ENCODE results near the gene NEUROD2. TPM values are rescaled to one million over a fixed set of nuclear protein-coding genes. Genes with fewer than 3 reads are reported as not detected.

Gene NEUROD2
- total and polyA plus RNA-seq, 4 donors = not detected

DNA sequence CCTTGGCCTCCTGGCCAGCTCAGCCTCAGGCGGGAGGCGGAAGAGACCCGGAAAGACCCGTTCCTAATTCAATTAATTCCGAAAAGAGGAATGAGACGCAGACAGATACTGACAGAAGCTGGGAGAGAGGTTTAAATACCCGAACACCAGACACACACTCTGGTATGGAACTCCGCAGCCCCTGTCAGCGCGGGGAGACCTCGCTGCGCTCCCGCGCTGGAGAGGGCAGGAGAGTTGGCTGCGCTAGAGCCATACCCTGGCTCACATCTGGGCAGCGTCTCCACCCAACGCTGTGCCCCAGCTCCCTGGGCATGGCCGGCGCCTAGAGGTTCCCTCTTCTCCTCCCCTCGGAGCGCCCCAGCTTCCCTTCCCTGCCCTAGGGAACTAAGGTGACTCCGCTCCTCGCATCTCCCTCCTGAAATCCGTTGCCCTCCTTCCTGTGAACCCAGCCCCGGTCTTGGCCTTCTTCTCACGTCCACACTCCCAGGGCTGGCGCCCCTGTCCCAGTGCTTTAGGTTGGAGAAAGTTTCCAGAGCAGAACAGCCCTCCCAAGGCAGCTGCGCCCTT, 8.0 kb downstream of the NEUROD2 start:
- Histone ChIP-seq H3K27ac (ENCODE audit: low read depth in 1 of 2, low read length in 2 of 2) (no peak overlapping the region), H3K4me1 (ENCODE audit: control insufficient read depth in 4 of 4, insufficient read depth in 4 of 4, low read length in 3 of 4) (peaks cover 0 to 12% (median 7%) of the 10 kb centered on the region in 4 donors), H3K4me3 (ENCODE audit: low read depth in 1 of 3, low read length in 3 of 3) (no peak overlapping the region), H3K27me3 (ENCODE audit: control insufficient read depth in 4 of 4, insufficient read depth in 4 of 4, low read length in 3 of 4) (peaks cover 8 to 28% (median 18%) of the 10 kb centered on the region in 4 donors), H3K9me3 (ENCODE audit: control insufficient read depth in 4 of 4, low read length in 3 of 4) (no peaks in the 10 kb centered on the region), H3K36me3 (ENCODE audit: control insufficient read depth in 4 of 4, insufficient read depth in 3 of 4, low read depth in 1 of 4, low read length in 3 of 4) (no peaks in the 10 kb centered on the region), H3K9ac (ENCODE audit: low read depth in 1 of 2, low read length in 2 of 2) (no peak overlapping the region)
- 8% methylated on average over 28 of the region's 28 CpGs for WGBS
- DNase-seq (ENCODE audit: low spot score) = no peak
- no peak for TF ChIP-seq HNF4A (conservative IDR thresholded peaks at IDR 0.05)
- TF ChIP-seq TAF1 (conservative IDR thresholded peaks at IDR 0.05) = no peak
- TF ChIP-seq FOXA2 (IDR thresholded peaks at IDR 0.05) = no peak

DNA sequence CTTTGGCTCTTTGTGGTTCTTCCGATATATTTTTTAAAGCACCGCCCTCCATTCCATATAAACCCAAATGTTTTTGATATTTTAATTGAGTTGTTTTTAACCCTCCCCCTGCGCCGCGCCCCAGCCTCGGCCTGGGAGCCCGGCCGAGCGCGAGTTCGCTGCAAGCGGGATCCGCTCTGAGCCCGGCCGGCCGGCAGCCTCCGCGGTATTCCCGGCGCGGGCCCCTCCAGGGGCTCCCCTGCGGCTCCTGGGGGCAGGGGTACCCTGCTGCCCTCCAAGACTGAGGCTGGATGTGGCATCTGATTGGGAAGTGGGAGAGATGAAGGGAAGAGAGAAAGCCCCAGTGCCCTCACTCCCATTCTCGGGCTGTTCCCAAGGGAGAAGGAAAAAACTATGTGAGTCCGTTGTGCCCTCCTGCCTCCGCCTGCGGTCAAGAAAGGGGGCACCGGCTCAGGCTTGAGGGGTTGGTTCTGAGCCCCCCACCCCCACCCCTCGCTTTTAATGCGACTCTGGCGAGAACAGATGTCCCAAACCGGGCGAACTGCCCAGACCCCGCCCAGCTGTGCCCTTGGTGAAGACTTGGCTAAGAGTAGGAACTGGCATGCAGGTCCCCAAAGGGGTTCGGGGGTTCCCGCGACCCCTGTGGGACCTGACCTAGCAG, 8.6 kb downstream of the NEUROD2 start:
- WGBS = 7% methylated on average over 36 of the region's 36 CpGs
- no peak for TF ChIP-seq GABPA (IDR thresholded peaks at IDR 0.05 in 1 of 2, conservative IDR thresholded peaks at IDR 0.05 in 1 of 2)
- TF ChIP-seq, protein P1, sequence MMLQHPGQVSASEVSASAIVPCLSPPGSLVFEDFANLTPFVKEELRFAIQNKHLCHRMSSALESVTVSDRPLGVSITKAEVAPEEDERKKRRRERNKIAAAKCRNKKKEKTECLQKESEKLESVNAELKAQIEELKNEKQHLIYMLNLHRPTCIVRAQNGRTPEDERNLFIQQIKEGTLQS (IDR thresholded peaks at IDR 0.05) = no peak
- no peak for TF ChIP-seq HNF4G (IDR thresholded peaks at IDR 0.05)
- TF ChIP-seq SP1 (IDR thresholded peaks at IDR 0.05) = no peak
- TF ChIP-seq YY1 (IDR thresholded peaks at IDR 0.05) = no peak
- TF ChIP-seq, protein P2, sequence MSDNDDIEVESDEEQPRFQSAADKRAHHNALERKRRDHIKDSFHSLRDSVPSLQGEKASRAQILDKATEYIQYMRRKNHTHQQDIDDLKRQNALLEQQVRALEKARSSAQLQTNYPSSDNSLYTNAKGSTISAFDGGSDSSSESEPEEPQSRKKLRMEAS (IDR thresholded peaks at IDR 0.05) = no peak
- no peak for TF ChIP-seq FOXA1 (IDR thresholded peaks at IDR 0.05)
- TF ChIP-seq, protein P3, sequence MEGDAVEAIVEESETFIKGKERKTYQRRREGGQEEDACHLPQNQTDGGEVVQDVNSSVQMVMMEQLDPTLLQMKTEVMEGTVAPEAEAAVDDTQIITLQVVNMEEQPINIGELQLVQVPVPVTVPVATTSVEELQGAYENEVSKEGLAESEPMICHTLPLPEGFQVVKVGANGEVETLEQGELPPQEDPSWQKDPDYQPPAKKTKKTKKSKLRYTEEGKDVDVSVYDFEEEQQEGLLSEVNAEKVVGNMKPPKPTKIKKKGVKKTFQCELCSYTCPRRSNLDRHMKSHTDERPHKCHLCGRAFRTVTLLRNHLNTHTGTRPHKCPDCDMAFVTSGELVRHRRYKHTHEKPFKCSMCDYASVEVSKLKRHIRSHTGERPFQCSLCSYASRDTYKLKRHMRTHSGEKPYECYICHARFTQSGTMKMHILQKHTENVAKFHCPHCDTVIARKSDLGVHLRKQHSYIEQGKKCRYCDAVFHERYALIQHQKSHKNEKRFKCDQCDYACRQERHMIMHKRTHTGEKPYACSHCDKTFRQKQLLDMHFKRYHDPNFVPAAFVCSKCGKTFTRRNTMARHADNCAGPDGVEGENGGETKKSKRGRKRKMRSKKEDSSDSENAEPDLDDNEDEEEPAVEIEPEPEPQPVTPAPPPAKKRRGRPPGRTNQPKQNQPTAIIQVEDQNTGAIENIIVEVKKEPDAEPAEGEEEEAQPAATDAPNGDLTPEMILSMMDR (IDR thresholded peaks at IDR 0.05; ENCODE audit: low read depth, low read length, missing input control) = no peak
- no peak for TF ChIP-seq EGR1 (IDR thresholded peaks at IDR 0.05; ENCODE audit: low read depth in 2 of 2)
- no peak for TF ChIP-seq RXRA (IDR thresholded peaks at IDR 0.05)
- TF ChIP-seq JUND (IDR thresholded peaks at IDR 0.05) = no peak
- TF ChIP-seq, protein P4, sequence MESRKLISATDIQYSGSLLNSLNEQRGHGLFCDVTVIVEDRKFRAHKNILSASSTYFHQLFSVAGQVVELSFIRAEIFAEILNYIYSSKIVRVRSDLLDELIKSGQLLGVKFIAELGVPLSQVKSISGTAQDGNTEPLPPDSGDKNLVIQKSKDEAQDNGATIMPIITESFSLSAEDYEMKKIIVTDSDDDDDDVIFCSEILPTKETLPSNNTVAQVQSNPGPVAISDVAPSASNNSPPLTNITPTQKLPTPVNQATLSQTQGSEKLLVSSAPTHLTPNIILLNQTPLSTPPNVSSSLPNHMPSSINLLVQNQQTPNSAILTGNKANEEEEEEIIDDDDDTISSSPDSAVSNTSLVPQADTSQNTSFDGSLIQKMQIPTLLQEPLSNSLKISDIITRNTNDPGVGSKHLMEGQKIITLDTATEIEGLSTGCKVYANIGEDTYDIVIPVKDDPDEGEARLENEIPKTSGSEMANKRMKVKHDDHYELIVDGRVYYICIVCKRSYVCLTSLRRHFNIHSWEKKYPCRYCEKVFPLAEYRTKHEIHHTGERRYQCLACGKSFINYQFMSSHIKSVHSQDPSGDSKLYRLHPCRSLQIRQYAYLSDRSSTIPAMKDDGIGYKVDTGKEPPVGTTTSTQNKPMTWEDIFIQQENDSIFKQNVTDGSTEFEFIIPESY (IDR thresholded peaks at IDR 0.05) = no peak
- TF ChIP-seq, protein P5, sequence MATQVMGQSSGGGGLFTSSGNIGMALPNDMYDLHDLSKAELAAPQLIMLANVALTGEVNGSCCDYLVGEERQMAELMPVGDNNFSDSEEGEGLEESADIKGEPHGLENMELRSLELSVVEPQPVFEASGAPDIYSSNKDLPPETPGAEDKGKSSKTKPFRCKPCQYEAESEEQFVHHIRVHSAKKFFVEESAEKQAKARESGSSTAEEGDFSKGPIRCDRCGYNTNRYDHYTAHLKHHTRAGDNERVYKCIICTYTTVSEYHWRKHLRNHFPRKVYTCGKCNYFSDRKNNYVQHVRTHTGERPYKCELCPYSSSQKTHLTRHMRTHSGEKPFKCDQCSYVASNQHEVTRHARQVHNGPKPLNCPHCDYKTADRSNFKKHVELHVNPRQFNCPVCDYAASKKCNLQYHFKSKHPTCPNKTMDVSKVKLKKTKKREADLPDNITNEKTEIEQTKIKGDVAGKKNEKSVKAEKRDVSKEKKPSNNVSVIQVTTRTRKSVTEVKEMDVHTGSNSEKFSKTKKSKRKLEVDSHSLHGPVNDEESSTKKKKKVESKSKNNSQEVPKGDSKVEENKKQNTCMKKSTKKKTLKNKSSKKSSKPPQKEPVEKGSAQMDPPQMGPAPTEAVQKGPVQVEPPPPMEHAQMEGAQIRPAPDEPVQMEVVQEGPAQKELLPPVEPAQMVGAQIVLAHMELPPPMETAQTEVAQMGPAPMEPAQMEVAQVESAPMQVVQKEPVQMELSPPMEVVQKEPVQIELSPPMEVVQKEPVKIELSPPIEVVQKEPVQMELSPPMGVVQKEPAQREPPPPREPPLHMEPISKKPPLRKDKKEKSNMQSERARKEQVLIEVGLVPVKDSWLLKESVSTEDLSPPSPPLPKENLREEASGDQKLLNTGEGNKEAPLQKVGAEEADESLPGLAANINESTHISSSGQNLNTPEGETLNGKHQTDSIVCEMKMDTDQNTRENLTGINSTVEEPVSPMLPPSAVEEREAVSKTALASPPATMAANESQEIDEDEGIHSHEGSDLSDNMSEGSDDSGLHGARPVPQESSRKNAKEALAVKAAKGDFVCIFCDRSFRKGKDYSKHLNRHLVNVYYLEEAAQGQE (IDR thresholded peaks at IDR 0.05) = no peak
- TF ChIP-seq HNF4A (conservative IDR thresholded peaks at IDR 0.05) = no peak
- no peak for TF ChIP-seq TAF1 (conservative IDR thresholded peaks at IDR 0.05)
- no peak for TF ChIP-seq NR2F2 (IDR thresholded peaks at IDR 0.05)
- no peak for TF ChIP-seq FOXA2 (IDR thresholded peaks at IDR 0.05)
- TF ChIP-seq RAD21 (IDR thresholded peaks at IDR 0.05) = no peak
- no peak overlapping the region for H3K27ac ChIP-seq (ENCODE audit: low read depth in 1 of 2, low read length in 2 of 2)
- no peaks in the 10 kb centered on the region for H3K36me3 ChIP-seq (ENCODE audit: control insufficient read depth in 4 of 4, insufficient read depth in 3 of 4, low read depth in 1 of 4, low read length in 3 of 4)
- no peak for DNase-seq (ENCODE audit: low spot score)
- H3K4me3 ChIP-seq (ENCODE audit: low read depth in 1 of 3, low read length in 3 of 3) = peak overlapping the region in 1 of 3 donors; percentile 15
- H3K9me3 ChIP-seq (ENCODE audit: control insufficient read depth in 4 of 4, low read length in 3 of 4) = no peaks in the 10 kb centered on the region
- peaks cover 0 to 12% (median 7%) of the 10 kb centered on the region in 4 donors for H3K4me1 ChIP-seq (ENCODE audit: control insufficient read depth in 4 of 4, insufficient read depth in 4 of 4, low read length in 3 of 4)
- peaks cover 8 to 28% (median 18%) of the 10 kb centered on the region in 4 donors for H3K27me3 ChIP-seq (ENCODE audit: control insufficient read depth in 4 of 4, insufficient read depth in 4 of 4, low read length in 3 of 4)
- no peak overlapping the region for H3K9ac ChIP-seq (ENCODE audit: low read depth in 1 of 2, low read length in 2 of 2)

Measured in liver (tissue), 9 donors.